Activated CD4-positive, alpha-beta T cell treated with anti-CD3 and anti-CD28 coated beads for 1 hour (primary cell): ENCODE data around the gene WDR54.

Experiments used
- DNase-seq: peaks from one replicate; pipeline ENCODE4 v3.0.0-alpha.2; 2020

WDR54 gene, protein sequence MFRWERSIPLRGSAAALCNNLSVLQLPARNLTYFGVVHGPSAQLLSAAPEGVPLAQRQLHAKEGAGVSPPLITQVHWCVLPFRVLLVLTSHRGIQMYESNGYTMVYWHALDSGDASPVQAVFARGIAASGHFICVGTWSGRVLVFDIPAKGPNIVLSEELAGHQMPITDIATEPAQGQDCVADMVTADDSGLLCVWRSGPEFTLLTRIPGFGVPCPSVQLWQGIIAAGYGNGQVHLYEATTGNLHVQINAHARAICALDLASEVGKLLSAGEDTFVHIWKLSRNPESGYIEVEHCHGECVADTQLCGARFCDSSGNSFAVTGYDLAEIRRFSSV

DNA sequence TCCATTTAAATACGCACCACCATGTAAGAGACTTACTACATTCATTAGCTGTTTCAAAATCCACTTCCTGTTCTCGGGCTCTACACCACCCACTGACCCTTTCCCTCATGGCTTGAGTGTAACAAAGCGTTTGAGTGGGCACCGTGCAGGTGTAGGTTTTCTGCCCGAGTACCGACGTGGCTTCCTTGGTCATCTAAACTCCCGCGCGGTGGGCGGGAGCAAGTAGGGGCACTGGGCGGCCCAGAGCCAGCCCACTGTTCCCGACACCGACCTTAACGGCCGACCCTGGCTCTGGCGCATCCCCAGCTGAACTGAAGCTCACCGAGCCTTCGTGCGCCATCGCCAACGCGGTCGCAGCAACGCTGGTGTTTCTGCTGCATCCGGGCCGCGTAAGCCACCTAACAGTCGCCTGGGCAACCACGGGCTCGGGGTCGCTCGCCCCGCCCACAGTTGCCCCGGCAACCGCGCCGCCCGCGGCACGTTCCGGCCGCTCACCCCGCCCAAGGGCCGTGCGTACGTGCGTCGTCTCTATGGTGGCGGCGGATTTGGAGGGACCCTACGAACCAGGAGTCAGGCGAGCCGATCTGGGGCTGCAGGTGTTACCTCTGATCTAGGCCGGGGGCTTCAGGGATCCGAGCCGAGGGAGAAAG, at the start of gene WDR54, which contains the start of gene C2orf81:
WDR54 (plus strand) TSS at position 510 of the 650 bp plus-strand sequence. CDS start 424 bp downstream, outside the sequence.
C2orf81 (minus strand) TSS at position 399 of the 650 bp plus-strand sequence; CDS start at position 340, 59 bp downstream.
- peak; percentile 89 for DNase-seq

DNA sequence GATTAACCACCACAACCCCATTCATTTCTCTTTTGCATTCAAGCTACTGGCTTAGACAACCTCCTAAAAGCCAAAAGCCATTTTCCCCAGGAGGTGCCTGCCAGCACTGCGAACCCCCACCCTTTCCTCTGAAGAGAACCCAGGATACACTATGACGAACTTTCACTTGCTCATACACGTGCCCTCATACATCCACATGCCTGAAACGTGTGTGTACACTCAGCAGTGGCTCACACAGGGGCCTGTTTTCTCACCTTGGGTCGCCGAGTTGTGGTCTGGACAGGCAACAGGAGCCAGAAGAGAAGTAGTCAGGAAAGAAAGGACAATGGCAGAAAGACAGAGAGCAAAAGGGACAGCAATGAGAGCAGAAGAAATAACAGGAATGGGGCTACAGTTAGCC, 48.9 kb upstream of the WDR54 start:
- no peak for DNase-seq

DNA sequence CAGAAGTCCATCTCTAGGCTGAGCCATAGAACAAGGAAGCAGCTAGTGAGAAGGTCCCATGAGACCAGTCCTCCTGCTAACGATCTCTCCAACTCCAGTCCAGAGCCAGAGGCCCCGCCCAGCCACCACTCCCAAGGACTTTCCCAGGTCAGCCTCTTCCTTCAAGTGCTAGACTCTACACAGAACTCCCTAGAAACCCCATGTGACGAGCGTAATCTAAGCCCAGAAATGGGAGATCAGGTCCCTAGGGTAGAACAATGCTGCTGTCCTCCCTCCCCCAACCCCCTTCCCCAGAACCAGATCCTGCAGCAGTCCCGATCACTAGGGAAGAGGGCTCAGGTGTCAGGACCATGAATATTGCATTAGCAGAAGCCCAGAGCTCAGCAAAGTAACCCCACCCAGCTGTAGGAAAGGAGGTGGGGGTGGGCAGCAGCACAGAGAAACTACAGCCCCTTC, 48.3 kb upstream of the WDR54 start:
- DNase-seq: no peak

DNA sequence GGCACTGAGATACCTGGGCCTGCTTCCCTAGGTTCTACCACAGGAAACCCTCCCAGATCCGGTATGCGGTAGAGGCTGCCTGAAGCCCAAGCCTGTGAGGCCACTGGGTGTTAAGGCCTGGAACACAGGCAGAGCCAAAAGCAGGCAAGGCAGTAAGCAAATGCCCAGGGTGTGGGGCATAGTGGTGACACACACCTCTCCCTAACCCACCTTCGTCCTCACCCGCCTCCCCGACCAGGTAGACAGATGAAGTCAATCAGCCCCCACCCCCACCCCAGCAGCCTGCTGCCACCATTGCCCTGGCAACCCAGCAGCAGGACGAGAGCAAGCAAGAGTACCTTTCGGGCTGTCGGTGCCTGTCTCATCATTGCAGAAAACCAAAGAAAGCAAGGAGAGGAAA, 47.5 kb upstream of the WDR54 start:
- DNase-seq: no peak

DNA sequence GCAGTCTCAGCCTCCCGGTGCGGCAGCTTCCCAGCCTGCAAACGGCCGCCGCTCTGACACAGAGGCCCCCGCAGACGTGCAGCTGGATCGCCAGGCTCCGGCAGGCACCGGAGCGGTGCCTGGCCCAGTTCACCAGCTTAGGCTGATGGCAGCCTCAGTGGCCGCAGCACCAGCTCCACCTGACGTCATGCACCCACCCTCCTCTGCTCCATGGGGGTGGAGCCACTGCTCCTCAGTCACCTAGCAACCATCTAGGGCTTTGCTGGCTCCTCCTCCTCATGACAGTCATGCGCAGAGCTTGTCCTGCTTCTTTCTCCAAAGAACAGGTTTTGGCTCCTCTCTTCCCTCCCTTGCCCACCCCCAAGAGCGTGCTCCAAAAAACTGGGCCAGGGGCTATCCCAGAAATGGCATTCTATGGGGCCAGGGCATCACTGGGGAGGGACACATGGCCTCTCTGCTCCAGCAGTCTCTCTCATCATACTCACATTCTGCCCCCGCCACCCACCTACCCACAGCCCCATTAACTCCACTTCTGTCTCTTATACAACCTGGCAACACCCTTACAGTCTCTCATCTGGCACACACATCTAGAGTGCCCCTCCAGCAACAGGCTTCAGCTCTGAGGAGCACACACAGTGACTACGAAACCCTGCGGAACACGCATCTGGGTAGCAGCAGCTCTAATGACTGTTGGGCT, 46.9 kb upstream of the WDR54 start:
- DNase-seq: no peak

DNA sequence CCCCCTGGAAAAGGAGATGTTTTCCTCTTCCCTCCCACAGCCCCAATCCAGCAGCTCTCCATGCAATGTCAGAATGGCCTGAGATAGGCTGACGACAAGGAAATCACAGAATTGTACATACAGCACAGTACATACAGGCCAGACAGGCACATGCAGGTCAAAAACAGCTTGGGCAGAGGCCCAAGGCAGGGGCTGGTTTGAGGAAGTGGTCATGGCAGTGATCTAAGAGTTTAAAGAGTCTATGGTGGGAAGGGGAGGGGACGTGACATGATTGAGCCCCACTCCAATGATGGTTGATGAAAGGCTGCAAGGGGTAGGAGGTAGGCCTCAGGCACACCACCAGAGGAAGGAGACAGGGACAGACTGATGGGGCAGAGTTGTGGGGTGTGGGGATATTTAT, 45.7 kb upstream of the WDR54 start:
- DNase-seq: no peak

DNA sequence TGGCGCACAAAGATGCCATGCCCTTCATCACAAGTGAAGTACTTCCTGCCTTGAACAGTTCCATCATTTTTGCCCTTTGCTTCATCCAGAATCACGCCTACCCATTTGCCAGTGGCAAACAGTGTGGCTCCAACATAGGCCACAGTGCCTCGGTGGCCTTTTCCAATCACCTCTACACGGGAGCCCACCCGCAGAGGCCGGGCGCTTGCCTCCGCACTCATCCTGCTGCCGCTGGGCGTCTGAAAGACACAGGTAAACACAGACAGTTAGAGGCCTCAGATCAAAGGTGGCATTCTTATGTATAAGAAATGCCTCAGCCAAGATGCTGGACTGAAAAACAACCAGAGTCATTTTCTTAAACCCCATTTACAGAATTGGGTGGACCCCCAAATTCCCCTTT, 43.5 kb upstream of the WDR54 start:
- DNase-seq: no peak

DNA sequence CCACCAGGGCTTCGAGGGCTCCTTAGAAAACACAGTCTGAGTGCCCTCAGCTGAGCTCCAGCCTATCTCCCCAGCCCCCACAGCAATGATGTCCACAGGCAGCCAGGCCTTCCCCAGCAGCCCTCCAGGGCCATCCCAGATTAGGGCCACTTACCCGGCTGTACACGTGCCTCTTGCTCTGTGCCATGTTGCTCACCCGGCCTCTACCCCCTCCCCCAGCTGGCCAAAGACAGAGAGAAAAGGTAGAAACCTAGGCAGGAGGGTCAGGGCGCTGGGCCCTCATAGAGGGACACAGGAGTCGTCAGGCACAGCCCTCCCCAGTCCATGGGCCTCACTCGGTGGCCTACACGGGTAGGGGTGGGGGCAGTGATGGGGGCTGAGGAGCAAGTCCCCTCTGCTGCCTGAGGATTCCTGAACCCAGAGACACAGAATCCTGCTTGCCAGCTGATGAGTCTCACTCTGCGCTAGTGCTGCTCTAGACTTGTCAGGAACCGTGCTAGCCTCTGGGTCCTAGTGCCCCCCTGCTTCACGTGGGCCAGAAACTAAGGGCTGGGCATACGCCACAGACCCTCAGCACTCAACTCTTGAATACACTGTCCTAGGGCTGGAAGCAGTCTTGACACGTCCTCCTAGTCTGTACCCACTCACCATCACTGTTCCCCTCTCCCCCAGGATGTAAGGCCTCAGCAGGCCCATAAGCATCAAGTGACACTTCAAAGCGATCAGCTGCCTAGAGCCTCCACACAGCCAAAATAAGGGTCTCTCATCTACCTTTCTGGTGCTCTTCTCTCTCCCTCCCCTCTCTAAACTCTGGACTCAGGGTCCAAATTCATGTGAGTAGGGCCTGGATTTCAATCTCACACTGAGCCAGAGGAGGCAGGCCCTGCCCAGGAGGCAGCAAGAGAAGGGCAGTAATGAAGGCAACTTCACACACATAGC, 41.4 kb upstream of the WDR54 start, which contains the start of gene DCTN1:
DCTN1 (minus strand) TSS at position 461 of the 939 bp plus-strand sequence; CDS start at position 187, 274 bp downstream.
- DNase-seq: no peak

DNA sequence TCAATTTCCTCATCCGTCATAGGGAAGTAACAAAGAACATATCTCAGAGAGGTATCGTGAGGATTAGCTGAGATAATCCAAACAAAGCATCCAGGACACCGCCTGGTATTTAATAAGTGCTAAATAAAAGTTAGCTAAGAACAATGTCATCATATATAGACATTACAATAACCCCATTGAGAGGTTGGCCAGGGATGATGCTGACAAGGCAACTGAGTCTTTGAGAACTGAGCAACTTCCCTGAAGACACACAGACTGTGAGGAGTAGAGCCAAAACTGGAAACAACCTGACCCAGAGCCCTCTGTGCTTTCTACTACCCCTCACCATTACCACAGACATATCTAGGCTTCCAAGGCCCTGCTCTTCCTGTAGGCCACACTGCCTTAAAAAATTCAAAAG, 39.8 kb upstream of the WDR54 start:
- no peak for DNase-seq

DNA sequence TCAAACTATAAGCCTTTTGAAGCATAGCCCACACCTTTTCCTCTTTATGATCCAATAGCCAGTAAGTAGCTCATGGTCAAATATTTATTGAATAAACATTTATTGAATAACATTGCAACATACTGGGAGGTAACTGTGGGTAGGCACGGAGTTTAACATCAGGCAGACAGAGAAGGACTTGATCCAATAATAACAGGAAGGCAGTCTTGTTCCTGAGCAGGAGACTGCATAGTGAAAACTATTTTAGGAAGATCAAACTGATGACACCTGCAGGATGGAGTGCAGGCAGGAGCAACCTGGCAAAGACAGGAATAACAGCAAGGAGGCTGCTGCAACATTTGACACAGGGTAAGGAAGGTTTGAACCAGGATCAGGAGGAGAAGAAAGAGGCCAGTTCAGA, 38.3 kb upstream of the WDR54 start:
- DNase-seq: no peak

DNA sequence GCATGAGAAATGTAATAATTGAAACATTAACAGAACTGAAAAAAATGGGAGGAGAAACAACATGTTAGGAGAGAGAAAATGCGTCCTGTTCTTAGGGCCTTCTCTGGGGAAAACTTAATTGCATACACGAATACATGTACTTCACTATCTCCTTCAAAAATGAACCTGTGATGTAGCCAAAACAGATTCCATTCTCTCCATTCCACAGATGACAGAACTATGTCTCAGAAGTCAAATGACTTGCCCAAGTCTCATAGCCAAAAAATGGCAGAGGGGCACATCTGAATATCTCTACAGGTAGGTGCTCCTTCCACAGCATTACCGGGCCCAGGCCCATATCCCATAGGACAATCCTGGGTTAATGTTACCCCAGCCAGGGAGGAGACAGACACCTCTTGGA, 37.5 kb upstream of the WDR54 start:
- no peak for DNase-seq

DNA sequence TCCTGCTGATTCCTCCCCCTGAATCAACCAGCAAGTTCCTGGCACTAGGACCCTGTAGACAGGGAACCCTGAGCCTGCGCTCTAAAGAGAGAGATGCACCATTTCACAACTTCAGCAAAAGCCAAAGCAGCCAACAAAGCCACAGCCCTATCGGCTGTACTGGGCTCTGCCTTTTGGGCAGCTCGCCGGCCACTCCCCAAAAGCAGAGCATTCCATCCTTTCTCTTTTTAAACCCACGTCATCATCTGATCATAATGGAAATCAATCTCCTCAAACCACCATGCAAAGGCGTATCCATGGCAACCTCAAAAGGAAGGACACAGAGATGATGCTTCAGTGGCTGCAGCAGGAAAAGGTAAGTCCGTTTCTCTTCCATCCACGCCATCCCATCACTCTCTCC, 36.1 kb upstream of the WDR54 start:
- DNase-seq: no peak

DNA sequence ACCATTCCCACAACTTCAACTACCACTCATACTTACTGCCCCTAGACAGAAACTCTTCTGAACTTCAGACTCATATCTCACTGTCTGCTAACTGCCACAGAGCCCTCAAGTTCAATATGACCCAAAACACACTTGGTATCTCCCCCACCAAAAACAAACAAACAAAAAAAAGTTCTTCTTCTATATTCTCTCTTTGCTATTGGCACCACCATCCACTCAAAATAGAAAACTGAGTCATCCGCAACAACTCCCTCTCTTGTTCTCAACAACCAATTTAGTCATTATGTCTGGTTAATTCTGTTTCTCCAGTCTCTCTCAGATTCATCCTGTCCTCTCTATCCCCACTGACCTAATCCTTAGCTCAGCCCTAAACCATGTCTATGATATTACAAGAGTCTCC, 34.2 kb upstream of the WDR54 start:
- DNase-seq: no peak

DNA sequence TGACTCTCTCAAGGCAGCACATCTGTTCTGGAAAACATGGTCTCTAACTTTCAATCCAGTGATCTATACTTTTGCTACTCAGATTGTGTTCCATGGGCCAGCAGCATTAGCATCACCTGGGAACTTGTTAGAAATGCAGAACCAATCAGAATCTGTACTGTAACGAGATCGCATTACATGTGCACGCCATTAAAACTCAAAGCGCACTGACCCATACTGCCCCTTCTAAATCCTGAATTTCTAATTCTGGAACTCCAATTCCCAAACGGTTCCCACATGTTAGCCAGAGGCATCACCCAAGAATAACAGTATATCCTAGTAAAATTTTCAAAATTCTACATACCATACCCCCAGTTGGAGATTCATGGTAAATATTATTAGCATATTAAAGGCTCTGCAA, 30.9 kb upstream of the WDR54 start:
- no peak for DNase-seq

DNA sequence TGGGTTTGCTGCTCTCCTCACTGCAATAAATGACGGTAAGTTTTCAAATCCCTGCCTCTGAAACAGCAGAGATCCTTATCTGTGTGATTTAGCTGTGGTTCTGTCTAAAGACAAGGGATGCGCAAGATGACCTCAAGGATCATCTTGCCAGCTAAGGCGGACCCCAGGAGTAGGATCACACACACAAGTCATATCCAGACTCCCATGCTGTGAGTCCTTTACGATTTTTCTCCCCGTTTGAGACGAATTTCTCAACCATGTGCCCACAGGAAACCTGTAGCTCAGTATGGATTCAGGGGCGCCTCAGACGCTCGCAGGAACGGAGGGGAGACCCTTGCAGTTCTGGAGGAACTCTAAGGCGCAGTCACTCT, 30.3 kb upstream of the WDR54 start:
- no peak for DNase-seq

DNA sequence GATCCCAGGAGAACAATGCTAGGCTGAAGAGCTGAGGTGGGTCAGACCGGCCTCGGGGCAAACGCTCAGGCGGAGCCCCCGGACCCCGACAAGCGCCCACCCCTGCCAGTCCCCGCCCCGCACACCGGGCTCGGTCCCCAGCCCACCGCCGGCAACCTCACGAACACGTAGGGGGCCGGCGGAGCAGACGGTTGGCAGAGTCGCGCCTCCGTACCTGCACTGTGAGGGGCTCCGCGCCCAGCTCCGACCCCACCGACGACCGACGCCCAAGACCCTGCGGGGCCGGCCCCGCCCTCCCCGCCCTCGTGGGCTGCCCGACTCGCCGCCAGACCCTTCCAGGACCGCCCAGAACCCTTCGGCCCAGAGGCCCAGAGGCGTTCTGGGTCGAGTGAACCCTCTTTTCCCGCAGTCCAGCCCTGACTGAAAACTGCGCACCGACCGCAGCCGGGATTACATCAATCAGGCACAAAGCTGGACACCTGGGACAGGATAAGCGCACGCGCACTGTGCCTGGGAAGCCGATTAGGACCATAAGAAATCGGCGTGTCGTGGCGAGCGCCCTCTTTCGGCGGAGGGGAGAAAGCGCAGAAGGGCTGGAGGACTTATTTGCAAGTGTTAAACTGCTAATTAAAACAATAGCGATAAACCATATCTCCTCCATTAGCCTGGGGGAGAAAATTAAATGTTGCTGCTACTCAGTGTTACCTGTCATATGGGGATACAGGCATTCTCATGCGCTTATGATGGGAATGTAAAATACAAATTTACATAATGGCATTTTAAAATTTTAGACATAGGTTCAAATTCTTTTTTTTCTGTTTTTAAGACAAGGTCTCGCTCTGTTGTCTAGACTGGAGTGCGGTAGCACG, 29.7 kb upstream of the WDR54 start:
- DNase-seq: peak; percentile 94

DNA sequence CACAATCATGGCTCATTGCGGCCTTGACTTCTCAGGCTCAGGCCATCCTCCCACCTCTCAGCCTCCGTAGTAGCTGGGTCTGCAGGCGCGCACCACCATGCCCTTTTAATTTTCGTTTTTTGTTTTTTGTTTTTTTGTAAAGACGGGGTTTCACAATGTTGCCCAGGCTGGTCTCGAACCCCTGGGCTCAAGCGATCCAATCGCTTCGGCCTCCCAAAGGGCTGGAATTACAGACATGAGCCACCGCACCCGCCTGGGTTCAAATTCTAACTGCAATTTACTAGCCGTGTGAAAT, 29.1 kb upstream of the WDR54 start:
- DNase-seq: no peak

DNA sequence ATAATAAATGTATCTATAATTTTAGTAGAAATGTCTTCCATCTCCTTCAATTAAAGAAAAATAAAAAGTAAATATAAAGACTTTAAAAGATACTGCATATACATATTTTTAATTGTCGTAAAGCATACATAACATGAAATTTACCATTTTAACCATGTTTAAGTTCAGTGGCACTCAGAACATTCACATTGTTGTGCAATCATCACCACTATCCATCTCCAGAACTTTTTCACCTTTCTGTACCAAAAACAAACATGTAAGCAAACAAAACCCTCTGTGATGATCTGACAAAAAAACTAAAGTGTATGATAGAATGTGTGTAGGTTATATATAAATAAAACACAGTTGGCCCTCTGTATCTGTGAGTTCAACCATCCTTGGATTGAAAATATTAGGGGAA, 28.0 kb upstream of the WDR54 start:
- DNase-seq: no peak

DNA sequence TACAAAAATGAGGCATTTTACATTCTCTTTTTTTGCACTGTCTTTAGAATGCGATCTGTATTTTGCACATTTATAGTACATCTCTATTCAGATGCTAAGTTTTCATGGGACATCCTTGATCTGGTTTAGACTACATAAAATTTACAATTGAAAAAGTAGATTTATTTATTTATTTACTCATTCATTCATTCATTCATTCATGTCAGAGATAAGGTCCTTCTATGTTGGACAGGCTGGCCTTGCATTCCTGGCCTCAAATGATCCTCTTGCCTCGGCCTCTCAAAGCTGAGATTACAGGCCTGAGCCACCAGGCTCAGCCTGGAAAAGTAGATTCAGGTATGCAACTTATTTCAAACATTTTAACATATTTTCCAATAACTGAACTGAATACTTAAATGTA, 25.4 kb upstream of the WDR54 start:
- DNase-seq: no peak

DNA sequence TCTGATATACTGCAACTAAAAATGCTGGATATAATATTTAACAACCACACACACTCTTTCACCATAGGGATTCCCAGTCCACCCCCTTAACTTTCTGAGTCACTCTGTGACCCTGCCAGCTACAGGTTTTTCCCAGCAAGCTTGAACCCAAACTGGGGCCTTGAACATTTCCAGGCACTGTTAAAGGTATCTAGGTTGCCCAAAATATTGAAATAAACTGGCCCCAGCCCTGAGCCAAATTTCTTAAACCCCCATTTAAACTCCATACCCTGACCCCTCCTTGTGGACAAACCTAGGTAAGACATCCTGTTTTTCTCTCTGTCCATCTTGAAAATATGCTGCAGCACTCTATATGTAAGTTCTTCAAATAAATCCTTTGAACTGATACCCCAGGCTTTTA, 21.7 kb upstream of the WDR54 start:
- DNase-seq: no peak

DNA sequence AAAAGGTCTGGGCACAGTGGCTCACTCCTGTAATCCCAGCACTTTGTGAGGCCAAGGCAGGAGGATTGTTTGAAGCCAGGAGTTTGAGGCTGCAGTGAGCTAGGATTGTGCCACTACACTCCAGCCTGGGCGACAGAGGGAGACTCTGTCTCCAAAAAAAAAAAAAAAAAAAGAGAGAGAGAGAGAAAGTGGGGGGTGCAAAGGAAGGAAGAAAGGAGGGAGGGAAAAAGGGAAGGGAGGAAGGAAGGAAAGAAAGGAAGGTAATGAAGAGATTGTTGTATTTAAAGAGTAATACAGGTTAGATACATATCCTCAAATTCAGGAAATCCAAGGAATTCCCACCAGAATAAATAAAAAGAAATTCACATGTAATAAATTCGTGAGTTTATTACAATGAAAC, 19.6 kb upstream of the WDR54 start:
- no peak for DNase-seq

DNA sequence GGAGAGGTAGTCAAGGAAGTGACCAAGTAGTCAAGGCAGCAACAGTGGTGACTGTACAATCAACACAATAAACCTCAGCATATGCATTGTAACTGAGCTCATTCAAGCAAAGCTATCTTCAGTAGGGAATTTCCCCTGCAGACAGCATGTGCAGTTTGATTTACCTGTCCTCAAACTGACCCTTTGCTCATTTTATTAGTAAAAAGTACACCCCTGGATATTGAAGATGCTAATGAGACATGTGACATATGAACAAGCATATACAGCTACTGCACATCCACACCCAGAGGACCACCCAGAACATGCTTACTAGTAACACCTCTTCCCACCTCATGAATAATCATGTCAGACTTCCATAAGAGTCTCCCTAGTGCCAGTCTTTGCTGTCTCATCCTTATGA, 15.5 kb upstream of the WDR54 start:
- no peak for DNase-seq
